HepG2 (cell line): ENCODE data around the gene ARMH3. TPM values are rescaled to one million over a fixed set of nuclear protein-coding genes. Genes with fewer than 3 reads are reported as not detected.

Experiments
- CBX2 ChIP-seq, 2 experiments: fragments of 200-600 bp in 1 of 2; sonication (generic); formaldehyde crosslinking in 1 of 2; IDR thresholded peaks; 2 replicates each; pipeline versions ENCODE4 v1.7.0 to v1.8.1; 2018 to 2022; ENCODE audit warnings: low read depth in 2 of 2, low read length in 1 of 2, mild to moderate bottlenecking in 1 of 2, missing genetic modification reagents in 1 of 2
- HHEX ChIP-seq: IDR thresholded peaks from 2 replicates; pipeline ENCODE4 v1.6.1; 2016; ENCODE audit warnings: control low read depth
- HNF4G ChIP-seq, 2 experiments: sonication (generic) in 1 of 2; formaldehyde crosslinking in 1 of 2; IDR thresholded peaks; 2 replicates each; pipeline versions ENCODE4 v1.4.0 to v1.6.1; 2011 to 2020; ENCODE audit warnings: borderline replicate concordance in 2 of 2, low read depth in 2 of 2, mild to moderate bottlenecking in 2 of 2, low read length in 1 of 2, missing genetic modification reagents in 1 of 2, moderate library complexity in 1 of 2
- MAX ChIP-seq: IDR thresholded peaks from 2 replicates; pipeline ENCODE4 v1.6.1; 2012; ENCODE audit warnings: inconsistent platforms
- NCOA2 ChIP-seq: sonication (generic); formaldehyde crosslinking; IDR thresholded peaks from 2 replicates; pipeline ENCODE4 v1.8.0; 2022; ENCODE audit warnings: inconsistent platforms
- NFKBIZ ChIP-seq: IDR thresholded peaks from 2 replicates; pipeline ENCODE4 v1.6.1; 2018; ENCODE audit warnings: missing genetic modification reagents, missing compliant biosample characterization
- SAP130 ChIP-seq: IDR thresholded peaks from 2 replicates; pipeline ENCODE4 v1.6.1; 2016; ENCODE audit warnings: low read depth
- SRSF4 ChIP-seq: fragments of 200-400 bp; formaldehyde crosslinking; IDR thresholded peaks from one replicate; pipeline ENCODE4 v1.6.1; 2018; ENCODE audit warnings: mild to moderate bottlenecking, low read depth, low read length, moderate library complexity; ENCODE audit not compliant: poor library complexity, severe bottlenecking
- THYN1 ChIP-seq: sonication (generic); formaldehyde crosslinking; IDR thresholded peaks from 2 replicates; pipeline ENCODE4 v1.8.1; 2023; ENCODE audit warnings: low read depth, mild to moderate bottlenecking, moderate library complexity, missing genetic modification reagents, borderline replicate concordance
- TRAFD1 ChIP-seq: sonication (generic); formaldehyde crosslinking; IDR thresholded peaks from 2 replicates; pipeline ENCODE4 v1.5.1; 2020; ENCODE audit warnings: missing genetic modification reagents, mild to moderate bottlenecking, borderline replicate concordance
- ZBTB20 ChIP-seq: sonication (generic); formaldehyde crosslinking; IDR thresholded peaks from 2 replicates; pipeline ENCODE4 v1.8.1; 2023; ENCODE audit warnings: missing genetic modification reagents, low read depth, mild to moderate bottlenecking, borderline replicate concordance
- ZC3H13 ChIP-seq: sonication (generic); formaldehyde crosslinking; IDR thresholded peaks from 2 replicates; pipeline ENCODE4 v1.8.1; 2023; ENCODE audit warnings: mild to moderate bottlenecking, missing genetic modification reagents, moderate library complexity
- ZNF124 ChIP-seq: sonication (generic); formaldehyde crosslinking; IDR thresholded peaks from 2 replicates; pipeline ENCODE4 v1.4.0; 2020; ENCODE audit warnings: missing genetic modification reagents
- ZNF232 ChIP-seq: sonication (generic); formaldehyde crosslinking; IDR thresholded peaks from 2 replicates; pipeline ENCODE4 v1.4.0; 2020; ENCODE audit warnings: missing genetic modification reagents, borderline replicate concordance
- ZNF24 ChIP-seq: fragments of 450-650 bp; IDR thresholded peaks from 2 replicates; pipeline ENCODE4 v1.6.1; 2017; ENCODE audit warnings: antibody characterized with exemption, mild to moderate bottlenecking
- ZNF33A ChIP-seq: sonication (generic); formaldehyde crosslinking; IDR thresholded peaks from 2 replicates; pipeline ENCODE4 v1.5.1; 2020; ENCODE audit warnings: missing genetic modification reagents, mild to moderate bottlenecking, moderate library complexity, borderline replicate concordance
- ZNF431 ChIP-seq: sonication (generic); formaldehyde crosslinking; IDR thresholded peaks from 2 replicates; pipeline ENCODE4 v1.9.0; 2022; ENCODE audit warnings: missing genetic modification reagents, low read depth, mild to moderate bottlenecking, borderline replicate concordance
- ZNF703 ChIP-seq: sonication (generic); formaldehyde crosslinking; IDR thresholded peaks from 2 replicates; pipeline ENCODE4 v1.5.1; 2020; ENCODE audit warnings: missing genetic modification reagents, mild to moderate bottlenecking, moderate library complexity, borderline replicate concordance
- ZNF777 ChIP-seq: sonication (generic); formaldehyde crosslinking; IDR thresholded peaks from 2 replicates; pipeline ENCODE4 v1.4.0; 2020; ENCODE audit warnings: missing genetic modification reagents
- ZNF839 ChIP-seq: sonication (generic); formaldehyde crosslinking; IDR thresholded peaks from 2 replicates; pipeline ENCODE4 v1.4.0; 2020; ENCODE audit warnings: missing genetic modification reagents, mild to moderate bottlenecking, borderline replicate concordance
- ZSCAN20 ChIP-seq: sonication (generic); formaldehyde crosslinking; IDR thresholded peaks from 2 replicates; pipeline ENCODE4 v1.4.0; 2020; ENCODE audit warnings: missing genetic modification reagents, mild to moderate bottlenecking, borderline replicate concordance
- polyA plus RNA-seq, 8 experiments: library from polyadenylated mRNA; depleted of rRNA in 3 of 8; stranded (reverse) in 7 of 8; unstranded in 1 of 8; fragments of >200 nt; fragmentation: Illumina TruSeq in 4 of 8; extraction: Trizol in 4 of 8; gene quantifications; 2 replicates each; pipeline versions ENCODE4 v1.2.1 to v1.2.3, GENCODE V29; 2011 to 2016; ENCODE audit warnings: low read depth in 4 of 8, missing spikeins in 1 of 8, mixed read lengths in 1 of 8; ENCODE audit not compliant: insufficient read depth in 1 of 8
- total RNA-seq, 5 experiments: library from RNA; depleted of rRNA; stranded (reverse); fragments of >200 nt; fragmentation: Illumina TruSeq; extraction: Trizol; gene quantifications; 2 replicates each; pipeline ENCODE4 v1.2.3, GENCODE V29; 2016; ENCODE audit warnings: low read depth in 1 of 5
- TF ChIP-seq, protein P1 (sequence below): sonication (generic); formaldehyde crosslinking; IDR thresholded peaks from 2 replicates; pipeline ENCODE4 v1.4.0; 2020; ENCODE audit warnings: missing genetic modification reagents
- TF ChIP-seq, protein P2 (sequence below): sonication (generic); formaldehyde crosslinking; IDR thresholded peaks from 2 replicates; pipeline ENCODE4 v1.8.0; 2023; ENCODE audit warnings: mild to moderate bottlenecking, missing genetic modification reagents

Gene ARMH3
- total and polyA plus RNA-seq, 2 of the 13 experiments (the other 11 are each of a cell fraction or from before 2014, with no cell fraction given), result 8.4 to 16.9 TPM

GRCh38 chr10:102065561-102066398, 9.8 kb upstream of the ARMH3 start (continued):
- TF ChIP-seq HNF4G (IDR thresholded peaks at IDR 0.05; ENCODE audit: borderline replicate concordance, low read depth, low read length) (no peak), HNF4G (CRISPR knock-in tag; IDR thresholded peaks at IDR 0.05; ENCODE audit: borderline replicate concordance, low read depth) (no peak), CBX2 (IDR thresholded peaks at IDR 0.05; ENCODE audit: low read depth, low read length) (no peak), CBX2 (CRISPR knock-in tag; IDR thresholded peaks at IDR 0.05; ENCODE audit: low read depth) (no peak), ZBTB20 (CRISPR knock-in tag) (no peak), TRAFD1 (CRISPR knock-in tag) (no peak), ZNF777 (CRISPR knock-in tag) (no peak), ZNF33A (CRISPR knock-in tag) (no peak), MAX (0 out of 2 replicates have a peak, but pooled peaks have one; percentile 1), THYN1 (CRISPR knock-in tag) (no peak), ZNF431 (no peak), ZNF839 (CRISPR knock-in tag) (no peak), ZNF124 (CRISPR knock-in tag) (no peak), ZNF24 (no peak), ZSCAN20 (CRISPR knock-in tag) (0 out of 2 replicates have a peak, but pooled peaks have one; percentile 39), SRSF4 (no peak), NFKBIZ (CRISPR knock-in tag) (0 out of 2 replicates have a peak, but pooled peaks have one; percentile 6), ZNF232 (CRISPR knock-in tag) (no peak), HHEX (no peak), SAP130 (CRISPR knock-in tag) (peak; percentile 11), ZNF703 (CRISPR knock-in tag) (0 out of 2 replicates have a peak, but pooled peaks have one; percentile 58), ZC3H13 (CRISPR knock-in tag) (no peak), NCOA2 (CRISPR knock-in tag) (no peak)
- TF ChIP-seq, protein P1, sequence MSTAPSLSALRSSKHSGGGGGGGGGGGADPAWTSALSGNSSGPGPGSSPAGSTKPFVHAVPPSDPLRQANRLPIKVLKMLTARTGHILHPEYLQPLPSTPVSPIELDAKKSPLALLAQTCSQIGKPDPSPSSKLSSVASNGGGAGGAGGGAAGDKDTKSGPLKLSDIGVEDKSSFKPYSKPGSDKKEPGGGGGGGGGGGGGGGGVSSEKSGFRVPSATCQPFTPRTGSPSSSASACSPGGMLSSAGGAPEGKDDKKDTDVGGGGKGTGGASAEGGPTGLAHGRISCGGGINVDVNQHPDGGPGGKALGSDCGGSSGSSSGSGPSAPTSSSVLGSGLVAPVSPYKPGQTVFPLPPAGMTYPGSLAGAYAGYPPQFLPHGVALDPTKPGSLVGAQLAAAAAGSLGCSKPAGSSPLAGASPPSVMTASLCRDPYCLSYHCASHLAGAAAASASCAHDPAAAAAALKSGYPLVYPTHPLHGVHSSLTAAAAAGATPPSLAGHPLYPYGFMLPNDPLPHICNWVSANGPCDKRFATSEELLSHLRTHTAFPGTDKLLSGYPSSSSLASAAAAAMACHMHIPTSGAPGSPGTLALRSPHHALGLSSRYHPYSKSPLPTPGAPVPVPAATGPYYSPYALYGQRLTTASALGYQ, result no peak
- TF ChIP-seq, protein P2, sequence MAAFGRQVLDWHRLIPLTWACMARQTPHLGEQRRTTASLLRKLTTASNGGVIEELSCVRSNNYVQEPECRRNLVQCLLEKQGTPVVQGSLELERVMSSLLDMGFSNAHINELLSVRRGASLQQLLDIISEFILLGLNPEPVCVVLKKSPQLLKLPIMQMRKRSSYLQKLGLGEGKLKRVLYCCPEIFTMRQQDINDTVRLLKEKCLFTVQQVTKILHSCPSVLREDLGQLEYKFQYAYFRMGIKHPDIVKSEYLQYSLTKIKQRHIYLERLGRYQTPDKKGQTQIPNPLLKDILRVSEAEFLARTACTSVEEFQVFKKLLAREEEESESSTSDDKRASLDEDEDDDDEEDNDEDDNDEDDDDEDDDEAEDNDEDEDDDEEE (CRISPR knock-in tag), result 0 out of 2 replicates have a peak, but pooled peaks have one; percentile 2
